ENCODE data around the gene RHBDF2.
A peak's percentile ranks its signal among the peaks of the same experiment; 100 is the strongest.
"Not testable (repeated sequence)": the region's sequence is repeated elsewhere in the genome, so short reads cannot be mapped to it uniquely, and the experiment has no call there.

Gene RHBDF2

DNA sequence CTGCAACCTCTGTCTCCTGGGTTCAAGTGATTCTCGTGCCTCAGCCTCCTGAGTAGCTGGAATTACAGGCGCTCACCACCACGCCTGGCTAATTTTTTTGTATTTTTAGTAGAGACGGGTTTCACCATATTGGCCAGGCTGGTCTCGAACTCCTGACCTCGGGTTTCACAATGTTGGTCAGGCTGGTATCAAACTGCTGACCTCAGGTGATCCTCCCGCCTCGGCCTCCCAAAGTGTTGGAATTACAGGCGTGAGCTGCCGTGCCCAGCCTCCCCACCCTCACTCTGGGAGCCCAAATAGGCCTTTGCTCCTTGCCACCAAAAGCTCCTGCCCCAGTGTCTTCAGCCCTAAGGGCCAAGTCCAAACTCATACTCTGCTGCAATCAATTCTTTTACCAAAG lies 20.5 kb upstream of the RHBDF2 start:
- ATAC-seq; H3K4me3 Mint-ChIP-seq; H3K9me3 Mint-ChIP-seq; H3K27me3 Mint-ChIP-seq; DNase-seq; H3K27ac Mint-ChIP-seq; H3K36me3 Mint-ChIP-seq (ENCODE audit: low read depth): not testable (repeated sequence)
- peaks cover 26% of the 10 kb centered on the region for H3K4me1 Mint-ChIP-seq

- no peak overlapping the region for H3K27ac Mint-ChIP-seq
- H3K27me3 Mint-ChIP-seq = peaks cover 2% of the 10 kb centered on the region
- no peaks in the 10 kb centered on the region for H3K36me3 Mint-ChIP-seq (ENCODE audit: low read depth)
- DNase-seq (no peak), ATAC-seq (no peak)
- H3K9me3 Mint-ChIP-seq = no peaks in the 10 kb centered on the region
- H3K4me3 Mint-ChIP-seq = no peak overlapping the region
- H3K4me1 Mint-ChIP-seq = peaks cover 30% of the 10 kb centered on the region
Observed at GRCh38 chr17:76521262-76521661, 20.0 kb upstream of the RHBDF2 start.

DNA sequence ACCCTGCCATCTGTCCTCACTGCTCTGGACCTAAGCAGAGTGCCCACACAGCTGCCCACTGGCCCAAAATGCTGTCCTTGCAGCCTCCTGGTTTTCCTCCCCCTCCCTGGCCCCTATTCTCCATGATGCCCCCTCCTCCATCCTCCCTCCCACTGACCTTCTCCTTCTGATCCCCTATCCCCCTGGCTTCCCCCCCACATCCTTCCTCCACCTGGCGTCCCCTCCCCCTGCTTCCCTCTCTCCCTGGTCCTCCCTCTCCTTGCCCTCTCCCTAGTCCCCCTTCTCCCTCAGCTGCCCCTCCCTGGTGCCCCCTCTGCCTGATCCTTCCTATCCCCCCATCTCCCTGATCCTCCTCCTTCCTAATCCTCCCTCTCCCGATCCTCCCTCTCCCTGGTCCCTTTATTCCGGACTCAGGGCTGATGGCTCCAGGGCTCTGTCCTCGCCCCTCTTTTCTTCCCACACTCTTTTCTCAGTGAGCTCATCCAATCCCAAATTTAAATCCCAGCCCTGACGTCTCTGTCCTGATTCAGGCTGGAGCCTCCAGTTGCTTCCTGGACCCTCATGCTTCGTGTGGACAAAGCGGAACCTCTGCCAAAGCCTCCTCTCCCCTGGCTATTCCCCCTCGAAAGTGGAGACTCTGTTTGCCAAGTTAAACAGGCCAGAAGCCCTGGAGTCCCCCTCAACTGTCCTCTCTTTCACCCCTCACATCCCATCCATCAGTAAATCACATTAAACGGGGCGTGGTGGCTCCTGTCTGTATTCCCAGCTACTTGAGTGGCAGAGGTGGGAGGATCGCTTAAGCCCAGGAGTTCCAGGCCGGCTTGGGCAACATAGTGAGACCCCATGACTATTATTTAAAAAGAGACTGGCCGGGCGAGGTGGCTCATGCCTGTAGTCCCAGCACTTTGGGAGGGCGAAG lies 18.1 kb upstream of the RHBDF2 start:
- H3K27ac Mint-ChIP-seq = peak overlapping the region; percentile 73
- DNase-seq (no peak), ATAC-seq (no peak)
- H3K4me1 Mint-ChIP-seq = peaks cover 45% of the 10 kb centered on the region
- no peaks in the 10 kb centered on the region for H3K36me3 Mint-ChIP-seq (ENCODE audit: low read depth)
- no peaks in the 10 kb centered on the region for H3K9me3 Mint-ChIP-seq
- no peaks in the 10 kb centered on the region for H3K27me3 Mint-ChIP-seq
- H3K4me3 Mint-ChIP-seq = no peak overlapping the region

GRCh38 chr17:76517638-76518038 lies 16.4 kb upstream of the RHBDF2 start:
- no peaks in the 10 kb centered on the region for H3K27me3 Mint-ChIP-seq
- H3K9me3 Mint-ChIP-seq = no peaks in the 10 kb centered on the region
- H3K27ac Mint-ChIP-seq = no peak overlapping the region
- DNase-seq (no peak), ATAC-seq (no peak)
- H3K36me3 Mint-ChIP-seq (ENCODE audit: low read depth) = no peaks in the 10 kb centered on the region
- no peak overlapping the region for H3K4me3 Mint-ChIP-seq
- peaks cover 47% of the 10 kb centered on the region for H3K4me1 Mint-ChIP-seq

- DNase-seq = peak; percentile 76
- peak; percentile 93 for ATAC-seq
- Mint-ChIP-seq H3K9me3 (no peaks in the 10 kb centered on the region), H3K27me3 (no peaks in the 10 kb centered on the region), H3K27ac (peak overlapping the region; percentile 94), H3K4me1 (peaks cover 53% of the 10 kb centered on the region), H3K36me3 (ENCODE audit: low read depth) (no peaks in the 10 kb centered on the region), H3K4me3 (peak overlapping the region; percentile 66)
Observed at GRCh38 chr17:76515274-76515949, 14.2 kb upstream of the RHBDF2 start.

GRCh38 chr17:76514355-76514754 lies 13.1 kb upstream of the RHBDF2 start:
- not testable (repeated sequence) for H3K4me3 Mint-ChIP-seq; DNase-seq; H3K27me3 Mint-ChIP-seq; H3K9me3 Mint-ChIP-seq; ATAC-seq; H3K36me3 Mint-ChIP-seq (ENCODE audit: low read depth)
- H3K27ac Mint-ChIP-seq = peak overlapping the region; percentile 94
- peaks cover 53% of the 10 kb centered on the region for H3K4me1 Mint-ChIP-seq

- H3K9me3 Mint-ChIP-seq = no peaks in the 10 kb centered on the region
- no peak overlapping the region for H3K4me3 Mint-ChIP-seq
- DNase-seq = no peak
- peak overlapping the region; percentile 47 for H3K27ac Mint-ChIP-seq
- H3K36me3 Mint-ChIP-seq (ENCODE audit: low read depth) = no peaks in the 10 kb centered on the region
- no peak for ATAC-seq
- H3K4me1 Mint-ChIP-seq = peaks cover 49% of the 10 kb centered on the region
- no peaks in the 10 kb centered on the region for H3K27me3 Mint-ChIP-seq
Observed at GRCh38 chr17:76513306-76513692, 12.1 kb upstream of the RHBDF2 start.

DNA sequence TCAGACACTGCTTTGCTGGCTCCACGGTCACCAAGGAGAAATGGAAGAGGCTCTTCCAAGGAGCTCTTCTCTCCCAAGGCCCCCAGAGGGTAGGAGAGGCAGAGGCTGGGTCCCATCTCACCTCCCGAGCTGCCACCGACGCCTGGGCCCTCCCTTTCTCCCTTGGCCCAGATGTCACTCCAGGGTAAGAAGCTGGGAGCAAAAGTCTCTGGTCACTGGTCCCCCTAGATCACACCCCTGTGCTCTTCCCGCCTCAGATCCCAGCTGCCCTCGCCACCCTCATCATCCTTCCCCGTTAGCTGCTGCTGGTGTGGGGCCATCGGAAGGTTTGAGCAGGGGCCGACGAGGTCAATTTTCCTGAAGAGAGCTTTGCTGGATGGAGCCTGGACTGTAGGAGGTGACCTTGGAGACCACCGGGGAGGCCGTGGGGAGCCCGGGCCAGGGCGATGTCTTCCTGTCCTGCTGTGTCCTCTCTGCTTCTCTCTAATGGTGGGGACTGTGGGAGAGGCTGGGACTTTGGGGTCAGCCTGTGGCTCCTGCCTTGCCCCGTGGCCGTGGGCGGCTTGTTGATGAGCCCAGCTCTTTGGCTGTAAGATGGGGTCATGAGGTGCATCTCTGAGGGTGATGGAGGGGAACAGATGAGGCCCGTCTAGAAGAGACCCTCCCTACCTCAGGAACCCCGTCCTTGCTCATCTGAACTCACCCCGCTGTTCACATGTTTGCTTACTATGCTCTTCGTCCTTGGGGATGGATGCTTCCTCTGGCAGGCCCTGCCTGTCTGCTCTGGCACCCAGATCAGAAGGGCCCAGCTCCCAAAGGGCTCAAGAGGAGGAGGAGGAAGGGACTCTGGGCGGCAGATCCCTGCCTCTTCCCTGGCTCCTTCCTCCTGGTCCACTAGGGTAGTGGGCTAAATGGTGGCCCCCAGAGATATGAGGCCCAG lies 11.4 kb upstream of the RHBDF2 start:
- ATAC-seq (no peak), DNase-seq (no peak)
- Mint-ChIP-seq H3K4me1 (peaks cover 44% of the 10 kb centered on the region), H3K4me3 (no peak overlapping the region), H3K27ac (peak overlapping the region; percentile 47), H3K27me3 (no peaks in the 10 kb centered on the region), H3K9me3 (no peaks in the 10 kb centered on the region), H3K36me3 (ENCODE audit: low read depth) (no peaks in the 10 kb centered on the region)

GRCh38 chr17:76511668-76512365 lies 10.6 kb upstream of the RHBDF2 start:
- H3K27ac Mint-ChIP-seq = no peak overlapping the region
- no peaks in the 10 kb centered on the region for H3K9me3 Mint-ChIP-seq
- ATAC-seq = no peak
- H3K4me3 Mint-ChIP-seq = no peak overlapping the region
- no peaks in the 10 kb centered on the region for H3K27me3 Mint-ChIP-seq
- H3K36me3 Mint-ChIP-seq (ENCODE audit: low read depth) = no peaks in the 10 kb centered on the region
- H3K4me1 Mint-ChIP-seq = peaks cover 41% of the 10 kb centered on the region
- DNase-seq = no peak

GRCh38 chr17:76510831-76511244 lies 9.6 kb upstream of the RHBDF2 start:
- peaks cover 40% of the 10 kb centered on the region for H3K4me1 Mint-ChIP-seq
- DNase-seq (no peak), ATAC-seq (no peak)
- H3K27me3 Mint-ChIP-seq = no peaks in the 10 kb centered on the region
- H3K4me3 Mint-ChIP-seq = no peak overlapping the region
- no peaks in the 10 kb centered on the region for H3K9me3 Mint-ChIP-seq
- H3K27ac Mint-ChIP-seq = no peak overlapping the region
- no peaks in the 10 kb centered on the region for H3K36me3 Mint-ChIP-seq (ENCODE audit: low read depth)

DNA sequence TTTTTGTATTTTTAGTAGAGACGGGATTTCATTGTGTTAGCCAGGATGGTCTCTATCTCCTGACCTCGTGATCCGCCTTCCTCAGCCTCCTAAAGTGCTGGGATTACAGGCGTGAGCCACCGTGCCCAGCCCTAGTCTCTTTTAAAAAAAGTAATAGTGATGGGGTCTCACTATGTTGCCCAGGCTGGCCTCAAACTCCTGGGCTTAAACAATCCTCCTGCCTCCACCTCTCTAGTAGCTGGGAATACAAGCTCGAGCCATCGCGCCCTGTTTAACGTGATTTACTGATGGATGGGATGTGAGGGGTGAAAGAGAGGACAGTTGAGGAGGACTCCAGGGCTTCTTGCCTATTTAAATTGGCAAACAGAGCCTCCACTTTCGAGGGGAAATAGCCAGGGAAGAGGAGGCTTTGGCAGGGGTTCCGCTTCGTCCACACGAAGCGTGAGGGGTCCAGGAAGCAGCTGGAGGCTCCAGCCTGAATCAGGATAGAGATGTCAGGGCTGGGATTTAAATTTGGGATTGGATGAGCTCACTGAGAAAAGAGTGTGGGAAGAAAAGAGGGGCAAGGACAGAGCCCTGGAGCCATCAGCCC lies 7.3 kb upstream of the RHBDF2 start:
- H3K4me1 Mint-ChIP-seq = peaks cover 23% of the 10 kb centered on the region
- not testable (repeated sequence) for ATAC-seq, H3K4me3 Mint-ChIP-seq

DNA sequence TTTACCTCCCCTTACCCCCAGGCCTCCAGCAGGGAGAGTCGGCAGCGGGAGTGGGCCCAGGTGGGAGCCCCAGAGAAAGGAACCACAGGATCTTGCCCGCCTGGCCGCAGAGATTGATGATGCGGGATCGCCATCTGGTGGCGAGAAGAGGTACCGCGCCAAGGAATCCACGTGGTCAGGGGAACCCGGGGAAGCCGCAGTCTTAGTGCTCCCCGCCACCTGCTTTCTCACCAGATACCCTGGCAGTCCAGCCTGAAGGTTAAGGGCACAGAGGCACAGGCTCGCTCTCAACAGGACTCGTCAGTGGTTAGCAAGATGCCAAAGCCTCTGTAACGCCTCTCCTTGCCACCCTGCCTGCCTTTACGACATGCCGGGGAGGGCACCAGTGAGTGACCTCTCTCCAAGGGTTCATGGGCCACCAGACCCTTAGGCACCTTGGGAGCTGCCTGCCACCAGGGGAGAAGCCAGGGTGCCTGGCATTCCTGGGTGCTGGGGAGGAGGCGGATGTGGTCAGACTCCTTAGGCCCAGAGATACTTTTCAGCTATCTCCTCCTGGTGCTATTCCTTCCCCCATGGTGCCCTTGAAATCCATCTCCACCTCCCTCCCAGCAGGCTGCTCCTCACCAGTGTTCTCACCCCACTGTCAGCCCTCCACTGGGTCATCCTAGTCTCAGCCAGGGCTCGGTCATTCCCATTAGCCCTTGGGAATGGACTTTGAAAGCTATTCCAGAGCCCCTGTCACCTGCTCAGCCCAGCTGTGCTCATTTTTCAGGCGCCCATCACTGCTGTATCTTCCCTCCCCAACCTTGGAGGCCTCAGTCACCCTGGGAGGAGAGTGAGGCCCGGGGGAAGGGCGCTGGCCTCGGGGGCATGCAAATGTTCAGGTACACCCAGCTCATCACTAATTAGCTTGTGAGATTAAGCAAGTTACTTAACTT lies 5.5 kb upstream of the RHBDF2 start:
- peaks cover 16% of the 10 kb centered on the region for H3K4me1 Mint-ChIP-seq
- no peaks in the 10 kb centered on the region for H3K27me3 Mint-ChIP-seq
- H3K27ac Mint-ChIP-seq = peak overlapping the region; percentile 62

More for the DNA sequence above, 7.3 kb upstream of the RHBDF2 start:
- not testable (repeated sequence) for H3K27ac Mint-ChIP-seq; H3K36me3 Mint-ChIP-seq (ENCODE audit: low read depth); DNase-seq; H3K27me3 Mint-ChIP-seq; H3K9me3 Mint-ChIP-seq

GRCh38 chr17:76504117-76504516 lies 2.9 kb upstream of the RHBDF2 start:
- no peaks in the 10 kb centered on the region for H3K9me3 Mint-ChIP-seq
- no peak overlapping the region for H3K27ac Mint-ChIP-seq
- H3K27me3 Mint-ChIP-seq = no peaks in the 10 kb centered on the region
- ATAC-seq (no peak), DNase-seq (no peak)
- no peak overlapping the region for H3K4me3 Mint-ChIP-seq
- H3K4me1 Mint-ChIP-seq = peaks cover 32% of the 10 kb centered on the region
- H3K36me3 Mint-ChIP-seq (ENCODE audit: low read depth) = no peaks in the 10 kb centered on the region

More for the DNA sequence above, 5.5 kb upstream of the RHBDF2 start:
- Mint-ChIP-seq H3K36me3 (ENCODE audit: low read depth) (no peaks in the 10 kb centered on the region), H3K4me3 (no peak overlapping the region), H3K9me3 (no peaks in the 10 kb centered on the region)
- DNase-seq (peak; percentile 90), ATAC-seq (peak; percentile 86)
